HG02938 (cell line): Measurements from ENCODE around the gene PIEZO2.

Source experiments
- ATAC-seq: cut with Tn5 transposase; IDR thresholded peaks from one replicate; pipeline ENCODE4 v1.9.1; 2021; ENCODE audit warnings: mild to moderate bottlenecking, moderate library complexity; ENCODE audit not compliant: unreplicated experiment

Gene PIEZO2

GRCh38 chr18:11033503-11033902, 115.9 kb downstream of the PIEZO2 start:
- no peak for ATAC-seq

- no peak for ATAC-seq
Measured at GRCh38 chr18:11031966-11032365, 117.4 kb downstream of the PIEZO2 start.

- ATAC-seq, result no peak
Measured at GRCh38 chr18:11029021-11029420, 120.3 kb downstream of the PIEZO2 start.

GRCh38 chr18:11027862-11028261, 121.5 kb downstream of the PIEZO2 start:
- ATAC-seq, result no peak

- no peak for ATAC-seq
Measured at GRCh38 chr18:11025671-11026070, 123.7 kb downstream of the PIEZO2 start.

- ATAC-seq, result no peak
Measured at GRCh38 chr18:11024928-11025669, 124.3 kb downstream of the PIEZO2 start.

GRCh38 chr18:11021477-11021876, 127.9 kb downstream of the PIEZO2 start:
- ATAC-seq, result no peak

- ATAC-seq, result no peak
Measured at GRCh38 chr18:11020877-11021414, 128.4 kb downstream of the PIEZO2 start.

- no peak for ATAC-seq
Measured at GRCh38 chr18:11020161-11020853, 129.1 kb downstream of the PIEZO2 start.

- no peak for ATAC-seq
Measured at GRCh38 chr18:11019295-11020105, 129.9 kb downstream of the PIEZO2 start.

GRCh38 chr18:11009869-11010268, 139.5 kb downstream of the PIEZO2 start:
- ATAC-seq, result no peak

GRCh38 chr18:11009147-11009546, 140.2 kb downstream of the PIEZO2 start:
- ATAC-seq, result no peak

GRCh38 chr18:11008505-11008904, 140.9 kb downstream of the PIEZO2 start:
- no peak for ATAC-seq

- ATAC-seq, result no peak
Measured at GRCh38 chr18:11005528-11005927, 143.8 kb downstream of the PIEZO2 start.

- ATAC-seq, result no peak
Measured at GRCh38 chr18:11004951-11005350, 144.4 kb downstream of the PIEZO2 start.

GRCh38 chr18:11004294-11004693, 145.1 kb downstream of the PIEZO2 start:
- no peak for ATAC-seq

GRCh38 chr18:11002796-11003195, 146.6 kb downstream of the PIEZO2 start:
- ATAC-seq, result no peak

GRCh38 chr18:11002277-11002676, 147.1 kb downstream of the PIEZO2 start:
- ATAC-seq, result no peak

GRCh38 chr18:11000071-11000470, 149.3 kb downstream of the PIEZO2 start:
- ATAC-seq, result no peak

GRCh38 chr18:10997885-10998284, 151.5 kb downstream of the PIEZO2 start:
- ATAC-seq, result no peak

GRCh38 chr18:10995550-10995949, 153.8 kb downstream of the PIEZO2 start:
- ATAC-seq, result no peak
